ENCODE measurements around the gene INTS3.

The INTS3 gene

DNA sequence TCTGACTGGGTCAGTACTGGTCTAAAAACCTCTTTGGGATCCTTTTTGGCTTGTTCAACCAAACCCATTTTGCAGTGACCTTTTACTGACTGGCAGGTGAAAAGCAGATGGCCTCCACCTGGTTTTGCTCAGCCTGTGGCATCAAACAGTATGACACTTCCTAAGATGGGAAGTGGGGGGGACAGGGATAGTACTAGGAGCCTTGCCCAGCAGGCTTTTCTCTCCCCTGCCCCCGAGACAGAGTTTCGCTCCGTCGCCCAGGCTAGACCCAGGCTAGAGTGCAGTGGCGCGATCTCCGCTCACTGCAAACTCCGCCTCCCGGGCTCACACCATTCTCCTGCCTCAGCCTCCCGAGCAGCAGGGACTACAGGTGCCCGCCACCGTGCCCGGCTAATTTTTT is 18.3 kb downstream of the INTS3 start:
- H3K4me3 ChIP-seq (ENCODE audit: low read depth, low read length), result no peak overlapping the region
- no peak for DNase-seq (ENCODE audit: low read depth)
- in situ Hi-C loops (cut with HindIII; ENCODE audit: low sequenced_read_pairs), result no loop called here
- TF ChIP-seq, protein P1, sequence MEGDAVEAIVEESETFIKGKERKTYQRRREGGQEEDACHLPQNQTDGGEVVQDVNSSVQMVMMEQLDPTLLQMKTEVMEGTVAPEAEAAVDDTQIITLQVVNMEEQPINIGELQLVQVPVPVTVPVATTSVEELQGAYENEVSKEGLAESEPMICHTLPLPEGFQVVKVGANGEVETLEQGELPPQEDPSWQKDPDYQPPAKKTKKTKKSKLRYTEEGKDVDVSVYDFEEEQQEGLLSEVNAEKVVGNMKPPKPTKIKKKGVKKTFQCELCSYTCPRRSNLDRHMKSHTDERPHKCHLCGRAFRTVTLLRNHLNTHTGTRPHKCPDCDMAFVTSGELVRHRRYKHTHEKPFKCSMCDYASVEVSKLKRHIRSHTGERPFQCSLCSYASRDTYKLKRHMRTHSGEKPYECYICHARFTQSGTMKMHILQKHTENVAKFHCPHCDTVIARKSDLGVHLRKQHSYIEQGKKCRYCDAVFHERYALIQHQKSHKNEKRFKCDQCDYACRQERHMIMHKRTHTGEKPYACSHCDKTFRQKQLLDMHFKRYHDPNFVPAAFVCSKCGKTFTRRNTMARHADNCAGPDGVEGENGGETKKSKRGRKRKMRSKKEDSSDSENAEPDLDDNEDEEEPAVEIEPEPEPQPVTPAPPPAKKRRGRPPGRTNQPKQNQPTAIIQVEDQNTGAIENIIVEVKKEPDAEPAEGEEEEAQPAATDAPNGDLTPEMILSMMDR (IDR thresholded peaks at IDR 0.05; ENCODE audit: low read depth, low read length, missing control alignments), result no peak

- no peak for DNase-seq (ENCODE audit: low read depth)
- in situ Hi-C loops (cut with HindIII; ENCODE audit: low sequenced_read_pairs), result no loop called here
- TF ChIP-seq, protein P1 (IDR thresholded peaks at IDR 0.05; ENCODE audit: low read depth, low read length, missing control alignments), result no peak
- H3K4me3 ChIP-seq (ENCODE audit: low read depth, low read length), result no peak overlapping the region
Measured at GRCh38 chr1:153748903-153749302, 21.1 kb downstream of the INTS3 start.

DNA sequence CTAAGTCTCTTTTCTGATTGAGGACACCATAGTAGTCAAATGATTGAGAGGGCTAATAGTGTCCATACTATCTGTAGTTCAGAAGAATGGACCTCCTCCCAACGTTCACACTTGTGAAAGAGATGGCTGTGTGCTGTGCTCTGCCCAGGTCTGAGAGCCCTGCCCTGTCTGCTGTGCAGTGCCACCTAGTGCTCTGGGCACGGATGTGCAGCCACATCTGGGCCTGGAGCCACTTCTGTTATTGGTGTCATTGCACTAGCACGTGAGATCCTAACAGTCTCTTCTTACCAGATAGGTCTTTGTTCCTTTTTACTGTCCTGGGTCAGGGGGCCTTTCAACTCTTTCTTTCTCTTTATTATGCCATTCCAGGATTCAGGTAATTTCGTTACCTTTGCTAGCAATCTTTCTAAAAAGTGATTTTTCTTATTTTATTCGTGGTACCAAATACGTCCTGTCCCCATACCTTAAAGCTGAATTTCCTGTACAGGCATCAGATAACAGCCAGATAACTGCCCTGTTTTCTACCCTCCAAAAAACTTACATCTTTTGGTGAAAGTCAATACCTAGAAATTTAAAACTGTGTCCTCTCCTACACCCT is 21.7 kb downstream of the INTS3 start:
- peak; percentile 62 for DNase-seq (ENCODE audit: low read depth)

GRCh38 chr1:153750026-153750995 is 22.5 kb downstream of the INTS3 start:
- no peak overlapping the region for H3K4me3 ChIP-seq (ENCODE audit: low read depth, low read length)
- TF ChIP-seq, protein P1 (IDR thresholded peaks at IDR 0.05; ENCODE audit: low read depth, low read length, missing control alignments), result no peak
- in situ Hi-C loops (cut with HindIII; ENCODE audit: low sequenced_read_pairs), result no loop called here
- no peak for DNase-seq (ENCODE audit: low read depth)

More for the DNA sequence above, 21.7 kb downstream of the INTS3 start:
- TF ChIP-seq, protein P1 (IDR thresholded peaks at IDR 0.05; ENCODE audit: low read depth, low read length, missing control alignments), result peak; percentile 97
- H3K4me3 ChIP-seq (ENCODE audit: low read depth, low read length), result no peak overlapping the region
- in situ Hi-C loops (cut with HindIII; ENCODE audit: low sequenced_read_pairs), result no loop called here

GRCh38 chr1:153752072-153752471 is 24.2 kb downstream of the INTS3 start:
- H3K4me3 ChIP-seq (ENCODE audit: low read depth, low read length), result no peak overlapping the region
- TF ChIP-seq, protein P1 (IDR thresholded peaks at IDR 0.05; ENCODE audit: low read depth, low read length, missing control alignments), result no peak
- DNase-seq (ENCODE audit: low read depth), result no peak
- in situ Hi-C loops (cut with HindIII; ENCODE audit: low sequenced_read_pairs), result no loop called here

DNA sequence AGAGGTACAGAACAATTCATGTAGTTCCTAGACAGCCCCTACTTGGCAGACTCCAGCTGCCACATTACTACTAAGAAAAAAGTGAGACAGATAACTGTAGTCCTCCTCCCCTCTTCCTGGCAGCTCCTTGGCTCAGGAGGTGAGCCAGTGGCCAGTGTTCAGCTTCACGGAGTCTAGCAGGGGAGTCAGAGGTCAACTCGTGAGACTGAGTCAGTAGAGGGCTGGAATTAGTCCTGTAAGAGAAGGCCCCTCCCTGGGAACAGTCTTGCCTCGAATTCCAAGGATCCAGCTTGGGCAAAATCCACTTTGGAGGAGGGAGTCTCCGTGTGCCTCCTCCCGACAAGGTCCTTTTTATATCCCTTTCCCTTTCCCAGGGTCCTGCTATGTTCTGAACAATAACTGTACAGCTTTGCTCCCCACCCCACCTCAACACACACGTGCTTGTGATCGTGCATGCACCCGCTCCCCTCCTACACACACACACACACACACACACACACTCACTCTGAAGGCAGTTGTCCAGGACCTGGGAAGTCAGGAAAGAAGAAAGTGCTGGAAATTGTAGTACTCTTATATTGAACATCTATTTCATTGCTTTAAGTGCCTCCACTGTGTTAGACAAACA is 24.8 kb downstream of the INTS3 start:
- in situ Hi-C loops (cut with HindIII; ENCODE audit: low sequenced_read_pairs), result no loop called here
- DNase-seq (ENCODE audit: low read depth), result no peak
- H3K4me3 ChIP-seq (ENCODE audit: low read depth, low read length), result no peak overlapping the region
- TF ChIP-seq, protein P1 (IDR thresholded peaks at IDR 0.05; ENCODE audit: low read depth, low read length, missing control alignments), result no peak
